SK-N-SH treated with all-trans-retinoic acid at 6 μM for 48 hours (cell line): ENCODE results near the gene EFNB2.

Experiments used
- ARNTL ChIP-seq: fragments of 450-650 bp; formaldehyde crosslinking; IDR thresholded peaks from 2 replicates; pipeline ENCODE4 v1.5.0; 2020; ENCODE audit warnings: low read depth, mild to moderate bottlenecking, moderate library complexity, borderline replicate concordance
- CSDC2 ChIP-seq: fragments of 250-450 bp; sonication (Bioruptor Pico); IDR thresholded peaks from 2 replicates; pipeline ENCODE4 v1.5.0; 2020; ENCODE audit warnings: mild to moderate bottlenecking, moderate library complexity
- RARB ChIP-seq: fragments of 250-450 bp; sonication (Bioruptor Pico); IDR thresholded peaks from 2 replicates; pipeline ENCODE4 v1.8.0; 2021; ENCODE audit warnings: mild to moderate bottlenecking, moderate library complexity
- TCF4 ChIP-seq: fragments of 250-450 bp; sonication (Bioruptor Pico); IDR thresholded peaks from 2 replicates; pipeline ENCODE4 v1.8.0; 2021; ENCODE audit warnings: mild to moderate bottlenecking, moderate library complexity, borderline replicate concordance
- TOX ChIP-seq: fragments of 250-450 bp; sonication (Bioruptor Pico); IDR thresholded peaks from 2 replicates; pipeline ENCODE4 v1.8.0; 2021; ENCODE audit warnings: mild to moderate bottlenecking, moderate library complexity, borderline replicate concordance
- ZFP3 ChIP-seq: fragments of 250-450 bp; sonication (Bioruptor Pico); IDR thresholded peaks from 2 replicates; pipeline ENCODE4 v1.5.0; 2020; ENCODE audit warnings: mild to moderate bottlenecking, moderate library complexity
- ZFP30 ChIP-seq: fragments of 450-650 bp; formaldehyde crosslinking; IDR thresholded peaks from 2 replicates; pipeline ENCODE4 v1.5.0; 2022; ENCODE audit warnings: mild to moderate bottlenecking, moderate library complexity
- ZNF565 ChIP-seq: fragments of 450-650 bp; formaldehyde crosslinking; conservative IDR thresholded peaks from 2 replicates; pipeline ENCODE4 v1.5.0; 2020; ENCODE audit warnings: low read depth, mild to moderate bottlenecking, moderate library complexity
- TF ChIP-seq, protein P1 (sequence below): fragments of 250-450 bp; sonication (Bioruptor Pico); IDR thresholded peaks from 2 replicates; pipeline ENCODE4 v1.5.1; 2021; ENCODE audit warnings: mild to moderate bottlenecking, moderate library complexity
- TF ChIP-seq, protein P2 (sequence below): fragments of 250-450 bp; sonication (Bioruptor Pico); IDR thresholded peaks from 2 replicates; pipeline ENCODE4 v1.5.1; 2020; ENCODE audit warnings: low read depth, mild to moderate bottlenecking, moderate library complexity
- TF ChIP-seq, protein P3 (sequence below): fragments of 250-450 bp; sonication (Bioruptor Pico); IDR thresholded peaks from 2 replicates; pipeline ENCODE4 v1.8.0; 2021; ENCODE audit warnings: low read depth, mild to moderate bottlenecking, moderate library complexity, borderline replicate concordance
- TF ChIP-seq, protein P4 (sequence below): fragments of 250-450 bp; sonication (Bioruptor Pico); IDR thresholded peaks from 2 replicates; pipeline ENCODE4 v1.8.0; 2020; ENCODE audit warnings: mild to moderate bottlenecking, moderate library complexity, borderline replicate concordance

DNA sequence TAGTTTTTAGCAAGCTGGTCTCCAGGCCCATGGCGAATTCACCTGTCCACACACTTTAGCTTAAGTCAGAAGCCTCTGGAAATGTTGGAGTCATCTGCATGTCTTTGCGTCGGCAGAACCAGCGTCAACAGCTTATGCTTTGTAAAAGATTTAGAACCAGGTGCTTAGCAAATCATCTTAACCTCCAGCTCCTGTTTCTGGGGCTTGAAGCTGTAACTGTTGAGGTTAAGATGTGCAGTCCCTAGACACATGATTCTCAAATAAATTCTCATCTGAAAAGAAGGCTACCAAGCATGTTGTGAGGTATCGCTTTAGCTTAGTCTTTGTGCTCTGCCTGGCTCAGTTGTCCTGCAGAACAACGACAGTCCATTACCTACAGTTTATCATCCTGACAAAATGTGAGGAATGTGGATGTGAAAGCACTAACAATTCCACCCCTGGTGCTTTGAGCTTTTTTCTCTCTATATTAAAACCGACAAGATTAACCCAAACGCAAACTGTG is 4.4 kb downstream of the EFNB2 start:
- TF ChIP-seq, protein P1, sequence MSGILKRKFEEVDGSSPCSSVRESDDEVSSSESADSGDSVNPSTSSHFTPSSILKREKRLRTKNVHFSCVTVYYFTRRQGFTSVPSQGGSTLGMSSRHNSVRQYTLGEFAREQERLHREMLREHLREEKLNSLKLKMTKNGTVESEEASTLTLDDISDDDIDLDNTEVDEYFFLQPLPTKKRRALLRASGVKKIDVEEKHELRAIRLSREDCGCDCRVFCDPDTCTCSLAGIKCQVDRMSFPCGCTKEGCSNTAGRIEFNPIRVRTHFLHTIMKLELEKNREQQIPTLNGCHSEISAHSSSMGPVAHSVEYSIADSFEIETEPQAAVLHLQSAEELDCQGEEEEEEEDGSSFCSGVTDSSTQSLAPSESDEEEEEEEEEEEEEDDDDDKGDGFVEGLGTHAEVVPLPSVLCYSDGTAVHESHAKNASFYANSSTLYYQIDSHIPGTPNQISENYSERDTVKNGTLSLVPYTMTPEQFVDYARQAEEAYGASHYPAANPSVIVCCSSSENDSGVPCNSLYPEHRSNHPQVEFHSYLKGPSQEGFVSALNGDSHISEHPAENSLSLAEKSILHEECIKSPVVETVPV: no peak
- no peak for TF ChIP-seq TCF4 (CRISPR knock-in tag)
- TF ChIP-seq ZNF565: no peak
- no peak for TF ChIP-seq RARB (CRISPR knock-in tag)
- TF ChIP-seq, protein P2, sequence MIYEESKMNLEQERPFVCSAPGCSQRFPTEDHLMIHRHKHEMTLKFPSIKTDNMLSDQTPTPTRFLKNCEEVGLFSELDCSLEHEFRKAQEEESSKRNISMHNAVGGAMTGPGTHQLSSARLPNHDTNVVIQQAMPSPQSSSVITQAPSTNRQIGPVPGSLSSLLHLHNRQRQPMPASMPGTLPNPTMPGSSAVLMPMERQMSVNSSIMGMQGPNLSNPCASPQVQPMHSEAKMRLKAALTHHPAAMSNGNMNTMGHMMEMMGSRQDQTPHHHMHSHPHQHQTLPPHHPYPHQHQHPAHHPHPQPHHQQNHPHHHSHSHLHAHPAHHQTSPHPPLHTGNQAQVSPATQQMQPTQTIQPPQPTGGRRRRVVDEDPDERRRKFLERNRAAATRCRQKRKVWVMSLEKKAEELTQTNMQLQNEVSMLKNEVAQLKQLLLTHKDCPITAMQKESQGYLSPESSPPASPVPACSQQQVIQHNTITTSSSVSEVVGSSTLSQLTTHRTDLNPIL (CRISPR knock-in tag): no peak
- TF ChIP-seq ZFP3 (CRISPR knock-in tag): no peak
- TF ChIP-seq CSDC2 (CRISPR knock-in tag): no peak
- TF ChIP-seq TOX (CRISPR knock-in tag): no peak
- TF ChIP-seq, protein P3, sequence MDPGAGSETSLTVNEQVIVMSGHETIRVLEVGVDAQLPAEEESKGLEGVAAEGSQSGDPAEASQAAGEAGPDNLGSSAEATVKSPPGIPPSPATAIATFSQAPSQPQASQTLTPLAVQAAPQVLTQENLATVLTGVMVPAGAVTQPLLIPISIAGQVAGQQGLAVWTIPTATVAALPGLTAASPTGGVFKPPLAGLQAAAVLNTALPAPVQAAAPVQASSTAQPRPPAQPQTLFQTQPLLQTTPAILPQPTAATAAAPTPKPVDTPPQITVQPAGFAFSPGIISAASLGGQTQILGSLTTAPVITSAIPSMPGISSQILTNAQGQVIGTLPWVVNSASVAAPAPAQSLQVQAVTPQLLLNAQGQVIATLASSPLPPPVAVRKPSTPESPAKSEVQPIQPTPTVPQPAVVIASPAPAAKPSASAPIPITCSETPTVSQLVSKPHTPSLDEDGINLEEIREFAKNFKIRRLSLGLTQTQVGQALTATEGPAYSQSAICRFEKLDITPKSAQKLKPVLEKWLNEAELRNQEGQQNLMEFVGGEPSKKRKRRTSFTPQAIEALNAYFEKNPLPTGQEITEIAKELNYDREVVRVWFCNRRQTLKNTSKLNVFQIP (CRISPR knock-in tag): no peak
- TF ChIP-seq, protein P4, sequence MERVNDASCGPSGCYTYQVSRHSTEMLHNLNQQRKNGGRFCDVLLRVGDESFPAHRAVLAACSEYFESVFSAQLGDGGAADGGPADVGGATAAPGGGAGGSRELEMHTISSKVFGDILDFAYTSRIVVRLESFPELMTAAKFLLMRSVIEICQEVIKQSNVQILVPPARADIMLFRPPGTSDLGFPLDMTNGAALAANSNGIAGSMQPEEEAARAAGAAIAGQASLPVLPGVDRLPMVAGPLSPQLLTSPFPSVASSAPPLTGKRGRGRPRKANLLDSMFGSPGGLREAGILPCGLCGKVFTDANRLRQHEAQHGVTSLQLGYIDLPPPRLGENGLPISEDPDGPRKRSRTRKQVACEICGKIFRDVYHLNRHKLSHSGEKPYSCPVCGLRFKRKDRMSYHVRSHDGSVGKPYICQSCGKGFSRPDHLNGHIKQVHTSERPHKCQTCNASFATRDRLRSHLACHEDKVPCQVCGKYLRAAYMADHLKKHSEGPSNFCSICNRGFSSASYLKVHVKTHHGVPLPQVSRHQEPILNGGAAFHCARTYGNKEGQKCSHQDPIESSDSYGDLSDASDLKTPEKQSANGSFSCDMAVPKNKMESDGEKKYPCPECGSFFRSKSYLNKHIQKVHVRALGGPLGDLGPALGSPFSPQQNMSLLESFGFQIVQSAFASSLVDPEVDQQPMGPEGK (CRISPR knock-in tag): no peak
- TF ChIP-seq ZFP30 (CRISPR knock-in tag): no peak
- no peak for TF ChIP-seq ARNTL (CRISPR knock-in tag)
